Keratinocyte (primary cell): ENCODE measurements around the gene RAD18. TPM values are rescaled to one million over a fixed set of nuclear protein-coding genes. Genes with fewer than 3 reads are reported as not detected.

Source experiments
- DNase-seq: peaks from one replicate; pipeline ENCODE4 v3.0.0-alpha.2; 2011; ENCODE audit warnings: low read depth, missing footprints, low spot score
- FAIRE-seq: peaks from 2 replicates; lab custom pipeline; 2011; peaks lifted over from hg19 to GRCh38; lab: Jason Lieb, UNC
- H2AFZ ChIP-seq: 2 replicates; pipeline ENCODE4 v1.6.0; 2012; ENCODE audit warnings: low read length, control low read depth, inconsistent platforms; ENCODE audit not compliant: control insufficient read depth
- H3K27ac ChIP-seq: 2 replicates; pipeline ENCODE4 v1.5.1; 2011; ENCODE audit warnings: low read length; ENCODE audit not compliant: control insufficient read depth, insufficient read depth
- H3K27me3 ChIP-seq: 3 replicates; pipeline ENCODE4 v1.6.0; 2011; ENCODE audit warnings: low read length; ENCODE audit not compliant: control insufficient read depth, insufficient read depth; ENCODE audit errors: extremely low read depth
- H3K36me3 ChIP-seq, 2 experiments: 2 replicates in 1 of 2; 3 replicates in 1 of 2; pipeline ENCODE4 v1.5.1; 2011; ENCODE audit warnings: low read length in 2 of 2, mild to moderate bottlenecking in 1 of 2; ENCODE audit not compliant: control insufficient read depth in 2 of 2, insufficient read depth in 2 of 2; ENCODE audit errors: extremely low read depth in 1 of 2
- H3K4me1 ChIP-seq: 3 replicates; pipeline ENCODE4 v1.5.1; 2011; ENCODE audit warnings: low read length; ENCODE audit not compliant: control insufficient read depth, insufficient read depth; ENCODE audit errors: extremely low read depth
- H3K4me2 ChIP-seq: 3 replicates; pipeline ENCODE4 v1.6.0; 2011; ENCODE audit warnings: low read depth, low read length; ENCODE audit not compliant: control insufficient read depth, insufficient read depth; ENCODE audit errors: extremely low read depth
- H3K4me3 ChIP-seq, 3 experiments: fragments of 200-600 bp in 1 of 3; sonication (generic) in 1 of 3; 2 replicates in 2 of 3; 3 replicates in 1 of 3; pipeline ENCODE4 v1.5.1; 2011 to 2016; ENCODE audit warnings: low read length in 3 of 3, mild to moderate bottlenecking in 3 of 3, control low read depth in 2 of 3, inconsistent platforms in 1 of 3, low read depth in 1 of 3, mixed read lengths in 1 of 3, mixed run types in 1 of 3, moderate library complexity in 1 of 3; ENCODE audit not compliant: control insufficient read depth in 2 of 3, insufficient read depth in 2 of 3; ENCODE audit errors: extremely low read depth in 1 of 3
- H3K79me2 ChIP-seq: 2 replicates; pipeline ENCODE4 v1.6.0; 2012; ENCODE audit warnings: low read length; ENCODE audit not compliant: control insufficient read depth, insufficient read depth
- H3K9ac ChIP-seq: 3 replicates; pipeline ENCODE4 v1.6.0; 2011; ENCODE audit warnings: low read length; ENCODE audit not compliant: control insufficient read depth, insufficient read depth; ENCODE audit errors: extremely low read depth
- H3K9me1 ChIP-seq: 3 replicates; pipeline ENCODE4 v1.6.0; 2011; ENCODE audit warnings: low read length; ENCODE audit not compliant: control insufficient read depth, insufficient read depth; ENCODE audit errors: extremely low read depth
- H3K9me3 ChIP-seq: 2 replicates; pipeline ENCODE4 v1.5.1; 2012; ENCODE audit warnings: low read depth, low read length; ENCODE audit not compliant: control insufficient read depth
- H4K20me1 ChIP-seq: 3 replicates; pipeline ENCODE4 v1.6.0; 2011; ENCODE audit warnings: low read length; ENCODE audit not compliant: control insufficient read depth, insufficient read depth; ENCODE audit errors: extremely low read depth
- EZH2 ChIP-seq: IDR thresholded peaks from one replicate; pipeline ENCODE4 v1.6.1; 2012; ENCODE audit warnings: inconsistent platforms, mild to moderate bottlenecking, low read length, moderate library complexity
- dilution Hi-C: fragments of 300-500 bp; cut with MboI; formaldehyde crosslinking; loops from one replicate; pipeline ENCODE4 v1.7.0; 2020; ENCODE audit warnings: low sequenced_read_pairs; ENCODE audit not compliant: extremely low pct_ligation_motif_present
- polyA plus RNA-seq, 5 experiments: library from polyadenylated mRNA; depleted of rRNA in 3 of 5; stranded (reverse) in 3 of 5; stranded (forward) in 1 of 5; unstranded in 1 of 5; fragments of >200 nt; gene quantifications; 1 replicate in 1 of 5; 2 replicates in 3 of 5; 3 replicates in 1 of 5; pipeline versions ENCODE4 v1.2.1 to v1.2.3, GENCODE V29; 2011 to 2012; ENCODE audit warnings: missing spikeins in 2 of 5, low read depth in 1 of 5, low replicate concordance in 1 of 5
- TF ChIP-seq, protein P1 (sequence below), 3 experiments: IDR thresholded peaks in 1 of 3; conservative IDR thresholded peaks in 1 of 3; optimal IDR thresholded peaks in 1 of 3; 2 replicates in 2 of 3; 3 replicates in 1 of 3; pipeline versions ENCODE3 to v1.5.1; 2011; ENCODE audit warnings: low read length in 3 of 3, mild to moderate bottlenecking in 3 of 3, moderate library complexity in 2 of 3, control low read depth in 1 of 3, inconsistent platforms in 1 of 3; ENCODE audit not compliant: insufficient read depth in 2 of 3; ENCODE audit errors: extremely low read depth in 1 of 3

RAD18 gene
- polyA plus RNA-seq, 1 donor (not counting 4 experiments of a cell fraction or from before 2014, with no cell fraction given), result 16.0 TPM

DNA sequence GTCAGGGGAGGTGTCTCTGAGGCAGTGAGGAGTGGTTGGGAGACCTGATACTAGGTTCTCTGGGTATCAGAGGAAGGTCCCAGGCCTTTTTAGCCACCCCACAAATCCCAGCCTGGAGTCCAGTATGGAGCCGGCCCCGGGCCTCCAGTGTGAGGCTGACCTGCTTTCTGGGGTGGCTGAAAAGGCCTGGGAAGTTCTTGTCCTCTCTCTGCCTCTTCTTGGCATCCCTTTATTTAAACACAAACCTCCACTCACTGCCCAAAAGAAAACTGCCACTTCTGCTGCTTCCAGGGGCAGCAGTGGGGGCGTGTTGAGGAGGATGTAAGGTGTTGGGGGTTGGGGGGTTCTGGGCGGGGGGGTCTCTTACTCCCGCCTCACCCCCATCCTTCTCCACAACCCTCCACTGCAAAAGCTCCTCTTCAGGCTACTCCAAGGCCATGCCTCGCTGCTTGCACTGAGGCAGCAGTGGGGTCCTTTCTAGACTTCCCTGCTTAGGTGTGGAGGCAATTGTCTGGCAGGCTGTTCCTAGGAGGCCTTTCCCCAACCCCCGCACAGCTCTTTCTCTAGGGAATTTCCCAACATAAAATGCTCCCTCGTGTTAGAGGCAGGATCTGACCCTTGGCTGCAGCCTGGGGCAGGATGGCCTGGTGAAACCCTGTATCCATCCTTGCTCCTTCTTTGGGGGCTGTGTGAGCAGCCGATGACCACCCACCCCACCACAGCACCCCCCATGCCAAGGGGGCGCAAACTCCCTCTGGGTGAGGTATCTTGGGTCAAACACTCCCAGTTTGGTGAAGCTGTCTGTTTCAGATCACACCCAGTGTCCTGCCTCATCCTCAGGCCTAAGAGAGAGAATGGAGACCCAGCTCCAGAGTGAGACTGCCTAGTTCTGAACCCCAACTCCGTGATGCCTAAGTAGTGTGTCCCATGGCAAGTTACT, 12.1 kb upstream of the RAD18 start:
- Histone ChIP-seq H3K9me1 (no peaks in the 10 kb centered on the region), H3K4me1 (no peaks in the 10 kb centered on the region), H4K20me1 (no peaks in the 10 kb centered on the region), H3K27ac (no peak overlapping the region), H2AFZ (no peak overlapping the region), H3K9ac (no peak overlapping the region), H3K36me3 (no peaks in the 10 kb centered on the region), H3K9me3 (no peaks in the 10 kb centered on the region), H3K27me3 (no peaks in the 10 kb centered on the region), H3K4me2 (no peak overlapping the region), H3K4me3 (no peak overlapping the region), H3K79me2 (no peaks in the 10 kb centered on the region)
- dilution Hi-C loops, result loop anchor here (25.0 kb wide), 1 partner anchor 337 kb away; no protein-coding TSS in a partner anchor
- DNase-seq, result no peak
- no peak for FAIRE-seq
- no peak for TF ChIP-seq EZH2
- TF ChIP-seq, protein P1, sequence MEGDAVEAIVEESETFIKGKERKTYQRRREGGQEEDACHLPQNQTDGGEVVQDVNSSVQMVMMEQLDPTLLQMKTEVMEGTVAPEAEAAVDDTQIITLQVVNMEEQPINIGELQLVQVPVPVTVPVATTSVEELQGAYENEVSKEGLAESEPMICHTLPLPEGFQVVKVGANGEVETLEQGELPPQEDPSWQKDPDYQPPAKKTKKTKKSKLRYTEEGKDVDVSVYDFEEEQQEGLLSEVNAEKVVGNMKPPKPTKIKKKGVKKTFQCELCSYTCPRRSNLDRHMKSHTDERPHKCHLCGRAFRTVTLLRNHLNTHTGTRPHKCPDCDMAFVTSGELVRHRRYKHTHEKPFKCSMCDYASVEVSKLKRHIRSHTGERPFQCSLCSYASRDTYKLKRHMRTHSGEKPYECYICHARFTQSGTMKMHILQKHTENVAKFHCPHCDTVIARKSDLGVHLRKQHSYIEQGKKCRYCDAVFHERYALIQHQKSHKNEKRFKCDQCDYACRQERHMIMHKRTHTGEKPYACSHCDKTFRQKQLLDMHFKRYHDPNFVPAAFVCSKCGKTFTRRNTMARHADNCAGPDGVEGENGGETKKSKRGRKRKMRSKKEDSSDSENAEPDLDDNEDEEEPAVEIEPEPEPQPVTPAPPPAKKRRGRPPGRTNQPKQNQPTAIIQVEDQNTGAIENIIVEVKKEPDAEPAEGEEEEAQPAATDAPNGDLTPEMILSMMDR (optimal IDR thresholded peaks at IDR 0.05 in 1 of 3, IDR thresholded peaks at IDR 0.05 in 1 of 3, conservative IDR thresholded peaks at IDR 0.05 in 1 of 3; ENCODE audit: extremely low read depth in 1 of 3, insufficient read depth in 2 of 3, low read length in 3 of 3), result no peak

DNA sequence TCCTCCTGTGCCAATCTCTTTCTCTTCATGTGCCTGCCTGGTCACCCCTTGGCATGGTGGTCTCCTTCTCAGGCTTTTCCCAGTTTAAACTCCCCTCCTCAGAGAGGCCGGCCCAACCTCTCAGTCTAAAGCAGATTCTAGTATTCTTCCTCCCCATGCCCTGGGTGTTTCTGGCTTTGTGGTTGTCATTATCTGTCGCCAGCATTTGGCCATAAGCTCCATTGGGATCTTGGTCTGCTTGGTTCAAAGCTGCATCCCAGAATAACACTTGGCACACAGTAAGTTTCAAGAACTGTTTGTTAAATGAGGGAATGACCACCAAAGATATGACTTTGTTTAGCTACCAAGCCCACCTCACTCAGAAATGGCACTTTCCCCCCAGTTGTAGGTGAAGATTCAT, 11.2 kb upstream of the RAD18 start:
- no peak overlapping the region for H3K27ac ChIP-seq
- H3K27me3 ChIP-seq, result no peaks in the 10 kb centered on the region
- H3K4me3 ChIP-seq, result no peak overlapping the region
- no peaks in the 10 kb centered on the region for H3K79me2 ChIP-seq
- no peak overlapping the region for H3K9ac ChIP-seq
- H2AFZ ChIP-seq, result no peak overlapping the region
- no peak overlapping the region for H3K4me2 ChIP-seq
- no peaks in the 10 kb centered on the region for H3K9me3 ChIP-seq
- dilution Hi-C loops, result no loop called here
- H3K9me1 ChIP-seq, result no peaks in the 10 kb centered on the region
- TF ChIP-seq, protein P1 (optimal IDR thresholded peaks at IDR 0.05 in 1 of 3, IDR thresholded peaks at IDR 0.05 in 1 of 3, conservative IDR thresholded peaks at IDR 0.05 in 1 of 3; ENCODE audit: extremely low read depth in 1 of 3, insufficient read depth in 2 of 3, low read length in 3 of 3), result no peak
- no peak for TF ChIP-seq EZH2
- DNase-seq (no peak), FAIRE-seq (no peak)
- no peaks in the 10 kb centered on the region for H4K20me1 ChIP-seq
- H3K4me1 ChIP-seq, result no peaks in the 10 kb centered on the region
- H3K36me3 ChIP-seq, result no peaks in the 10 kb centered on the region
